Panc1 (cell line): ENCODE measurements around the gene PKP1. TPM values are rescaled to one million over a fixed set of nuclear protein-coding genes. Genes with fewer than 3 reads are reported as not detected.

Experiments
- ATAC-seq: fragments of 200-7000 bp; cut with Tn5 transposase; 2 replicates; pipeline ENCODE4 v1.9.1; 2020; ENCODE audit warnings: mild to moderate bottlenecking, moderate library complexity
- BruUV-seq: library from RNA; stranded (reverse); fragments of 400-500 nt; replicated peaks from 2 replicates; lab custom pipeline; 2021; lab: Mats Ljungman, UMichigan
- CTCF ChIA-PET: fragments of 300-600 bp; sonication (Branson Sonifier 250); formaldehyde crosslinking; loops from one replicate; lab custom pipeline; 2022; ENCODE audit warnings: antibody characterized with exemption; lab: Charles Lee
- POLR2A ChIA-PET: fragments of 300-600 bp; sonication (Branson Sonifier 250); formaldehyde crosslinking; loops from one replicate; lab custom pipeline; 2022; ENCODE audit warnings: antibody characterized with exemption; lab: Charles Lee
- DNase-seq: peaks from one replicate; pipeline ENCODE4 v3.0.0-alpha.2; 2010; ENCODE audit warnings: low read depth, low spot score
- H3K27ac ChIP-seq: 2 replicates; pipeline ENCODE4 v1.5.1; 2011; ENCODE audit warnings: mild to moderate bottlenecking, low read length, inconsistent platforms
- H3K27me3 ChIP-seq: fragments of 200-500 bp; sonication (Bioruptor generic); 2 replicates; pipeline ENCODE4 v1.6.0; 2014; ENCODE audit warnings: low read length, inconsistent platforms; ENCODE audit not compliant: control insufficient read depth, insufficient read depth
- H3K36me3 ChIP-seq: fragments of 200-500 bp; sonication (Bioruptor generic); 2 replicates; pipeline ENCODE4 v1.5.1; 2014; ENCODE audit warnings: inconsistent platforms, mild to moderate bottlenecking, low read length, moderate library complexity; ENCODE audit not compliant: control insufficient read depth, insufficient read depth
- H3K4me1 ChIP-seq: 2 replicates; pipeline ENCODE4 v1.5.1; 2011; ENCODE audit warnings: inconsistent platforms, mild to moderate bottlenecking, low read length, moderate library complexity; ENCODE audit not compliant: control insufficient read depth, insufficient read depth
- H3K4me3 ChIP-seq, 2 experiments: 2 replicates each; pipeline ENCODE4 v1.5.1; 2011 to 2012; ENCODE audit warnings: low read depth in 2 of 2, low read length in 2 of 2, mild to moderate bottlenecking in 2 of 2, inconsistent platforms in 1 of 2, moderate library complexity in 1 of 2
- H3K9me3 ChIP-seq: fragments of 200-500 bp; sonication (Bioruptor generic); 2 replicates; pipeline ENCODE4 v1.5.1; 2014; ENCODE audit warnings: low read depth, mild to moderate bottlenecking, inconsistent platforms, low read length, moderate library complexity; ENCODE audit not compliant: control insufficient read depth, insufficient read depth
- CTCF ChIP-seq: fragments of 450-650 bp; IDR thresholded peaks from 2 replicates; pipeline ENCODE4 v1.5.1; 2017; ENCODE audit warnings: mild to moderate bottlenecking
- POLR2AphosphoS5 ChIP-seq: IDR thresholded peaks from 2 replicates; pipeline ENCODE4 v1.6.1; 2012; ENCODE audit warnings: mild to moderate bottlenecking, low read depth, low read length, moderate library complexity
- REST ChIP-seq, 2 experiments: IDR thresholded peaks; 2 replicates each; pipeline ENCODE4 v1.6.1; 2011 to 2012; ENCODE audit warnings: low read depth in 2 of 2, control low read depth in 1 of 2, low read length in 1 of 2, mild to moderate bottlenecking in 1 of 2, moderate library complexity in 1 of 2; ENCODE audit not compliant: insufficient read depth in 1 of 2
- SIN3A ChIP-seq: IDR thresholded peaks from 2 replicates; pipeline ENCODE4 v1.6.1; 2012; ENCODE audit warnings: low read depth, mild to moderate bottlenecking, low read length, moderate library complexity, borderline replicate concordance; ENCODE audit not compliant: insufficient read depth
- TCF7L2 ChIP-seq: IDR thresholded peaks from 2 replicates; pipeline ENCODE4 v1.6.1; 2011; ENCODE audit warnings: mild to moderate bottlenecking, low read depth, low read length, inconsistent platforms
- in situ Hi-C: cut with HindIII; loops from 2 replicates; pipeline ENCODE4 v1.10.0; 2016; ENCODE audit warnings: low sequenced_read_pairs, low pct_unique_long_range_greater_than_20kb
- intact Hi-C: fragments of 100-400 bp; cut with micrococcal nuclease; formaldehyde crosslinking; loops from one replicate; pipeline ENCODE4 v1.10.0; 2022; ENCODE audit not compliant: unreplicated experiment
- total RNA-seq: library from RNA; stranded (reverse); gene quantifications from one replicate; pipeline ENCODE4 v1.2.1, GENCODE V29; 2021; ENCODE audit not compliant: unreplicated experiment

The PKP1 gene
- total RNA-seq, 1 experiment from 2014 or later, result 0.44 TPM

- Histone ChIP-seq H3K9me3 (no peaks in the 10 kb centered on the region), H3K4me3 (no peak overlapping the region), H3K4me1 (no peaks in the 10 kb centered on the region), H3K36me3 (no peaks in the 10 kb centered on the region), H3K27me3 (peaks cover 24% of the 10 kb centered on the region; the same call in 1 of the 2 replicates), H3K27ac (no peak overlapping the region)
- TF ChIP-seq SIN3A, result no peak
- TF ChIP-seq TCF7L2, result no peak
- TF ChIP-seq POLR2AphosphoS5, result no peak
- no peak for TF ChIP-seq CTCF
- TF ChIP-seq REST (IDR thresholded peaks at IDR 0.05; ENCODE audit: insufficient read depth in 1 of 2, low read depth in 2 of 2, low read length in 1 of 2), result no peak
- intact Hi-C loops (no loop called here), in situ Hi-C loops (no loop called here)
- no peak for ATAC-seq
- no TSS peak for BruUV-seq
- no peak for DNase-seq
- ChIA-PET POLR2A (no interaction called here), CTCF (no interaction called here)
These were observed 22.5 kb downstream of the PKP1 start for GRCh38 chr1:201305815-201306214.

GRCh38 chr1:201307231-201307630, 23.9 kb downstream of the PKP1 start:
- no peak for TF ChIP-seq REST (IDR thresholded peaks at IDR 0.05; ENCODE audit: insufficient read depth in 1 of 2, low read depth in 2 of 2, low read length in 1 of 2)
- no peak for TF ChIP-seq SIN3A
- no peak for TF ChIP-seq CTCF
- TF ChIP-seq POLR2AphosphoS5, result no peak
- TF ChIP-seq TCF7L2, result no peak
- intact Hi-C loops, result no loop called here
- Histone ChIP-seq H3K36me3 (no peaks in the 10 kb centered on the region), H3K4me3 (no peak overlapping the region), H3K27ac (no peak overlapping the region), H3K27me3 (peaks cover 27% of the 10 kb centered on the region; the same call in 1 of the 2 replicates), H3K9me3 (no peaks in the 10 kb centered on the region), H3K4me1 (no peaks in the 10 kb centered on the region)
- in situ Hi-C loops, result no loop called here
- DNase-seq, result no peak
- no peak for ATAC-seq
- no TSS peak for BruUV-seq
- POLR2A ChIA-PET, result no interaction called here
- CTCF ChIA-PET, result interaction anchor here (0.5 kb wide), 1 partner anchor 1468 kb away, joined by 3 read pairs; no protein-coding TSS in a partner anchor
